ENCODE results near the gene CFDP1.

DNA sequence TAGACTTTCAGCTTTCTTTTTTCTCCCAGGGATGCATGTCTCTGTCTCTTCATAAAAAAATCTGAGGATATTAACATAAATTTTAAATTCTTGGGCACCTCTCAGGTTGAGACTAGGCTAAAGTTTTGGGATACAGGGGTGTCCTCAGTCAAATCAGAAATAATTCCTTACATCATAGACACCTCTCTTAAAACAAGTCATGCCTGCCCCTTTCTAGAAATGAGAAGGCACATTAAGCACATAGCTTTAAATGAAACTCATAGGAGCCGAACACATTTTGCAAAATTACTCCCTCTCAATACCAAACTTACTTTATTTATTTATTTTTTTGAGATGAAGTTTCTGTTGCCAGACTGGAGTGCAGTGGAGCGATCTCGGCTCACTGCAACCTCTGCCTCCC is 114.6 kb downstream of the CFDP1 start:
- no peak for TF ChIP-seq TAF1 (IDR thresholded peaks at IDR 0.05; ENCODE audit: low read depth)
- TF ChIP-seq CEBPB (IDR thresholded peaks at IDR 0.05) = no peak
- TF ChIP-seq EP300 (IDR thresholded peaks at IDR 0.05; ENCODE audit: borderline replicate concordance) = no peak
- TF ChIP-seq, protein P1, sequence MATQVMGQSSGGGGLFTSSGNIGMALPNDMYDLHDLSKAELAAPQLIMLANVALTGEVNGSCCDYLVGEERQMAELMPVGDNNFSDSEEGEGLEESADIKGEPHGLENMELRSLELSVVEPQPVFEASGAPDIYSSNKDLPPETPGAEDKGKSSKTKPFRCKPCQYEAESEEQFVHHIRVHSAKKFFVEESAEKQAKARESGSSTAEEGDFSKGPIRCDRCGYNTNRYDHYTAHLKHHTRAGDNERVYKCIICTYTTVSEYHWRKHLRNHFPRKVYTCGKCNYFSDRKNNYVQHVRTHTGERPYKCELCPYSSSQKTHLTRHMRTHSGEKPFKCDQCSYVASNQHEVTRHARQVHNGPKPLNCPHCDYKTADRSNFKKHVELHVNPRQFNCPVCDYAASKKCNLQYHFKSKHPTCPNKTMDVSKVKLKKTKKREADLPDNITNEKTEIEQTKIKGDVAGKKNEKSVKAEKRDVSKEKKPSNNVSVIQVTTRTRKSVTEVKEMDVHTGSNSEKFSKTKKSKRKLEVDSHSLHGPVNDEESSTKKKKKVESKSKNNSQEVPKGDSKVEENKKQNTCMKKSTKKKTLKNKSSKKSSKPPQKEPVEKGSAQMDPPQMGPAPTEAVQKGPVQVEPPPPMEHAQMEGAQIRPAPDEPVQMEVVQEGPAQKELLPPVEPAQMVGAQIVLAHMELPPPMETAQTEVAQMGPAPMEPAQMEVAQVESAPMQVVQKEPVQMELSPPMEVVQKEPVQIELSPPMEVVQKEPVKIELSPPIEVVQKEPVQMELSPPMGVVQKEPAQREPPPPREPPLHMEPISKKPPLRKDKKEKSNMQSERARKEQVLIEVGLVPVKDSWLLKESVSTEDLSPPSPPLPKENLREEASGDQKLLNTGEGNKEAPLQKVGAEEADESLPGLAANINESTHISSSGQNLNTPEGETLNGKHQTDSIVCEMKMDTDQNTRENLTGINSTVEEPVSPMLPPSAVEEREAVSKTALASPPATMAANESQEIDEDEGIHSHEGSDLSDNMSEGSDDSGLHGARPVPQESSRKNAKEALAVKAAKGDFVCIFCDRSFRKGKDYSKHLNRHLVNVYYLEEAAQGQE (IDR thresholded peaks at IDR 0.05; ENCODE audit: low read depth) = no peak
- no peak for TF ChIP-seq TCF12 (IDR thresholded peaks at IDR 0.05; ENCODE audit: low read depth)
- no peak for TF ChIP-seq FOXM1 (IDR thresholded peaks at IDR 0.05; ENCODE audit: borderline replicate concordance, low read depth)
- TF ChIP-seq, protein P2, sequence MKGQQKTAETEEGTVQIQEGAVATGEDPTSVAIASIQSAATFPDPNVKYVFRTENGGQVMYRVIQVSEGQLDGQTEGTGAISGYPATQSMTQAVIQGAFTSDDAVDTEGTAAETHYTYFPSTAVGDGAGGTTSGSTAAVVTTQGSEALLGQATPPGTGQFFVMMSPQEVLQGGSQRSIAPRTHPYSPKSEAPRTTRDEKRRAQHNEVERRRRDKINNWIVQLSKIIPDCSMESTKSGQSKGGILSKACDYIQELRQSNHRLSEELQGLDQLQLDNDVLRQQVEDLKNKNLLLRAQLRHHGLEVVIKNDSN (IDR thresholded peaks at IDR 0.05) = no peak
- TF ChIP-seq, protein P3, sequence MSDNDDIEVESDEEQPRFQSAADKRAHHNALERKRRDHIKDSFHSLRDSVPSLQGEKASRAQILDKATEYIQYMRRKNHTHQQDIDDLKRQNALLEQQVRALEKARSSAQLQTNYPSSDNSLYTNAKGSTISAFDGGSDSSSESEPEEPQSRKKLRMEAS (IDR thresholded peaks at IDR 0.05) = no peak
- TF ChIP-seq NFIC (IDR thresholded peaks at IDR 0.05) = no peak
- TF ChIP-seq CREB1 (IDR thresholded peaks at IDR 0.05; ENCODE audit: low read depth) = no peak
